C4-2B (cell line): ENCODE data around the gene CAMTA1.

Experiments used
- H3K27ac ChIP-seq: fragments of 450-650 bp; 2 replicates; pipeline ENCODE4 v1.5.1; 2017
- ZFX ChIP-seq: fragments of 450-650 bp; IDR thresholded peaks from 2 replicates; pipeline ENCODE4 v1.6.1; 2017
- TF ChIP-seq, protein P1 (sequence below): fragments of 450-650 bp; conservative IDR thresholded peaks from 2 replicates; pipeline ENCODE4 v1.5.1; 2017; ENCODE audit warnings: mild to moderate bottlenecking

CAMTA1 gene

GRCh38 chr1:7222695-7223015, 437.4 kb downstream of the CAMTA1 start:
- H3K27ac ChIP-seq = no peak overlapping the region
- TF ChIP-seq, protein P1, sequence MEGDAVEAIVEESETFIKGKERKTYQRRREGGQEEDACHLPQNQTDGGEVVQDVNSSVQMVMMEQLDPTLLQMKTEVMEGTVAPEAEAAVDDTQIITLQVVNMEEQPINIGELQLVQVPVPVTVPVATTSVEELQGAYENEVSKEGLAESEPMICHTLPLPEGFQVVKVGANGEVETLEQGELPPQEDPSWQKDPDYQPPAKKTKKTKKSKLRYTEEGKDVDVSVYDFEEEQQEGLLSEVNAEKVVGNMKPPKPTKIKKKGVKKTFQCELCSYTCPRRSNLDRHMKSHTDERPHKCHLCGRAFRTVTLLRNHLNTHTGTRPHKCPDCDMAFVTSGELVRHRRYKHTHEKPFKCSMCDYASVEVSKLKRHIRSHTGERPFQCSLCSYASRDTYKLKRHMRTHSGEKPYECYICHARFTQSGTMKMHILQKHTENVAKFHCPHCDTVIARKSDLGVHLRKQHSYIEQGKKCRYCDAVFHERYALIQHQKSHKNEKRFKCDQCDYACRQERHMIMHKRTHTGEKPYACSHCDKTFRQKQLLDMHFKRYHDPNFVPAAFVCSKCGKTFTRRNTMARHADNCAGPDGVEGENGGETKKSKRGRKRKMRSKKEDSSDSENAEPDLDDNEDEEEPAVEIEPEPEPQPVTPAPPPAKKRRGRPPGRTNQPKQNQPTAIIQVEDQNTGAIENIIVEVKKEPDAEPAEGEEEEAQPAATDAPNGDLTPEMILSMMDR = no peak
- no peak for TF ChIP-seq ZFX

DNA sequence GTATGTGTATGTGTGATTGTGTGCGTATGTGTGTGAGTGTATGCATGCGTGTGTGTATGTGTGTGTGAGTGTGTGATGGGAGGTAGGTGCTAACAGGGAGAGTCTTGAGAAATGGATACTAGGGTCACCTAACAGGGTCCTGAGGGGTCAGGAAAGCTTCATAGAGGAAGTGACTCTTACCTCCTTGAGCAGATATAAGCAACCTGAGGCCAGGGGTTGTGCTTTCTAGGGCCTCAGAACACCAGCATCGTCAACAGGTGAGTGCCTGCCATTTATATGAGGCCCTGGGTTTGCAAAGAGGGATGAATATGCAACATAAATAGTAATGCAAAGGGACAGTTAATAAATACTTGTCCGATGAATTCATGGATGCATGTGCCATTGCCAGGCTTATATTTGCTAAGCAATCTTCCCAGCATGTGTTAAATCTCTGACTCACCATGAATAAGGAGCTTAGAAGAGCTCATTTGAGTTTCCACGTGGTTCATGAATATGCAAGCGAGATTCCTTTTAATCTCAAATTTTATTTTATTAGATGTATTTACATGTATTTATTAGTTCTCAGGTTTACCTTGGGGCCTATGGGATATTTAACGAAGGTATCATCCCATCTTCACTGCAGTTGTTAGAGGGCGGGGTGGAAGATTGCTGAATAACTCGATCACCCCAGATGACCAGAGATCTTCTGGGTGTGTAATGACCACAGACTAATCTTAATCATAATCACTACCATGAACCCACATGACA, 438.3 kb downstream of the CAMTA1 start:
- H3K27ac ChIP-seq = no peak overlapping the region
- no peak for TF ChIP-seq ZFX
- TF ChIP-seq, protein P1 = no peak

DNA sequence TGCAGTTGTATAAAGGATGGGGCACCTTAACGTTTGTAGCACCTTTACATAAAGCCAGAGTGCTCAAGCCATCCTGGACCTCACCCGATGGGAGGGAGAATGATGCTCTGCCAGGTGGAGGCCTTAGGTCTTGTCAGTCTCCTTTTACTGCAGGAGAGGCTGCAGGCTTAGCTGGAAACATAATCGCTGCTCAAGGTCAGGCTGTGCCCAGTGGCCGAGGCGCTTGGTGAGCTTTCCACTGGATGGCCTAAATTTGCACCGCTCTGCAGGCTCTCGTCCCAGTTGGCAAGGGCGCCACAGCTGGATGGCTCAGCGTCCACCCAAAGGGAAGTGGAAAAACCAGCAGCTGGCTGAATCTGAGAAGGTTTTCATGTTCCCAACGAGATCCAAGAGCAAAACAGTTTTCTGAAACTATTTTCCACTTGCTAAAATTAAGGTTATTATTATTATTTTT, 438.9 kb downstream of the CAMTA1 start:
- H3K27ac ChIP-seq = no peak overlapping the region
- no peak for TF ChIP-seq ZFX
- TF ChIP-seq, protein P1 = no peak

DNA sequence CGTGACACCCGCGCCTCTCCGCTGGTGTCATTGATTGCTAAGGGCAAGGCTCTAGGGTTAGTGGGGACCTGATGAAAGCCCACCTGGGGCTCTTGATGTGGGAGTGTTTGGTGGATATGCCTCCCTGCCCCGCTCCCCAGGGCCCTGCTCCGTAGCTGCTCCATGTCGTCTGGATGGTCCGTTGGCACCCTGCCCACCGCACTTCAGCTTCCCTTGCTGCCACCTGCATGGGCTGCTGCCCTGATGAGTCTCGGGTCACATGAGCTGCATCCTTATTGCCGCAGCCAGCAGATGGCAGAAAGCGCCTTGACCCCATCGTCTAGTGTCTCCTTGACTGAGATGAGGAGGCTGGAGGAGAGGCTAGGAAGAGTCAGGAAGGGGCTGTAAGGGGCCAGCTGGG, 439.4 kb downstream of the CAMTA1 start:
- TF ChIP-seq ZFX = no peak
- TF ChIP-seq, protein P1 = no peak
- no peak overlapping the region for H3K27ac ChIP-seq

GRCh38 chr1:7225711-7226505, 440.7 kb downstream of the CAMTA1 start:
- H3K27ac ChIP-seq = no peak overlapping the region
- TF ChIP-seq, protein P1 = no peak
- TF ChIP-seq ZFX = no peak

GRCh38 chr1:7227654-7228053, 442.4 kb downstream of the CAMTA1 start:
- H3K27ac ChIP-seq = no peak overlapping the region
- TF ChIP-seq ZFX = no peak
- TF ChIP-seq, protein P1 = no peak
